GM12872 (cell line): ENCODE results near the gene DUSP3.

Experiments
- TF ChIP-seq, protein P1 (sequence below): IDR thresholded peaks from 3 replicates; pipeline ENCODE4 v1.5.1; 2011; ENCODE audit warnings: low read depth, mild to moderate bottlenecking, low read length, moderate library complexity; ENCODE audit not compliant: insufficient read depth

Gene DUSP3

DNA sequence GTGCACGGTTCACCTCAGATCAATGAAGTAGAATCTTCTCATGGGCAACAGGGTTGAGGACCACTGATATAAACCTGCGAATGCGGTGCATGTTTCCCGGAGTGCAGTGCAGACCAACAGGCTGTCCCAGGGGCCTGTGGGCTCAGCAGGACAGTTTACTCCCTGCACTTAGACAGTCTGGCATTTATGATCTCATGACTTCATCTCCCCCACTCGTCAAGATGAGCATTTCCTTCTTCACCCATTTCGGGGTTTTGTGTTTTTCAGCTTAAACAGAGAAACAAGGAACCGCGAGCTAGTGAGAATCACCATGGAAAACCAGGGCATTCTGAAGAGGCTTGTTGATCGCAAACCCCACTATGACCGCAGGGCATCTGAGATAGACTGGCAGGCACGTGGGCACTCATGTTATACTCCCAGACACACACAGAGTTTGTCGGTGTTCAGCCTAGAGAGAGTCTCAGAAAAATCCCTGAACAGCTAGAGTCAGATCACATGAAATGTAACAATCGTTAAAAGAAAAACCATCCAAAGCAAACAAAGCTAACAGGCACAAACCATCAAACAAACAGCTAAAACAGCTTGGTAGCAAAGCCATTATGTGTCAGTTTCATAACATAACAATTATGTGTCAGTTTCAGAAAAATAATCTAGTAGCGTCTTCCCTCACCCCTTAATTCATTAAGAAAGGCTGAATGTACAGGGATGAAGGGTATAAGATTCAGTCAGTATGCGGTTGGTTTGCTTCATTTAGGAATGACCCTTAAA, 4.3 kb upstream of the DUSP3 start:
- TF ChIP-seq, protein P1, sequence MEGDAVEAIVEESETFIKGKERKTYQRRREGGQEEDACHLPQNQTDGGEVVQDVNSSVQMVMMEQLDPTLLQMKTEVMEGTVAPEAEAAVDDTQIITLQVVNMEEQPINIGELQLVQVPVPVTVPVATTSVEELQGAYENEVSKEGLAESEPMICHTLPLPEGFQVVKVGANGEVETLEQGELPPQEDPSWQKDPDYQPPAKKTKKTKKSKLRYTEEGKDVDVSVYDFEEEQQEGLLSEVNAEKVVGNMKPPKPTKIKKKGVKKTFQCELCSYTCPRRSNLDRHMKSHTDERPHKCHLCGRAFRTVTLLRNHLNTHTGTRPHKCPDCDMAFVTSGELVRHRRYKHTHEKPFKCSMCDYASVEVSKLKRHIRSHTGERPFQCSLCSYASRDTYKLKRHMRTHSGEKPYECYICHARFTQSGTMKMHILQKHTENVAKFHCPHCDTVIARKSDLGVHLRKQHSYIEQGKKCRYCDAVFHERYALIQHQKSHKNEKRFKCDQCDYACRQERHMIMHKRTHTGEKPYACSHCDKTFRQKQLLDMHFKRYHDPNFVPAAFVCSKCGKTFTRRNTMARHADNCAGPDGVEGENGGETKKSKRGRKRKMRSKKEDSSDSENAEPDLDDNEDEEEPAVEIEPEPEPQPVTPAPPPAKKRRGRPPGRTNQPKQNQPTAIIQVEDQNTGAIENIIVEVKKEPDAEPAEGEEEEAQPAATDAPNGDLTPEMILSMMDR = no peak

DNA sequence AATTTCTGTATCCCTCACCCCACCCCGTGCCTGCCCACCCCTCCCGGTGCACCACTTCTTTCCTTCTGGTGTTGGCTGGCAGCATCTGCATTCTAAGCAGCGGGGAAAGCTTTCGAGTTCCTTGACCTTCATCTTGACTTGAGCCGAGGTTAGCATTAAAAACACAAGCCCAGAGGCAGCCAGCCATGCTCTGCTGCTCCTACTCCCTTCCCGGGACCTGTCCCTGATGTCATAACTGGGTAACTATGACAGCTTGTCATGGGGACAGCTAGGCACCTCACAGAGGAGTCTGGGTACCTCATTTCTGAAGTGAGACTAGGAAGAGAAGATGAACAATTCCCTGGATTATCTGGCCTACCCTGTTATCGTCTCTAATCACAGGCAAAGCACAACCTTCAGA, 1.4 kb upstream of the DUSP3 start, which contains the start of gene CFAP97D1:
Gene CFAP97D1 (plus strand): TSS at position 301 of the 400 bp plus-strand sequence. CDS start 28 bp downstream, at position 329.
- TF ChIP-seq, protein P1 = no peak

DNA sequence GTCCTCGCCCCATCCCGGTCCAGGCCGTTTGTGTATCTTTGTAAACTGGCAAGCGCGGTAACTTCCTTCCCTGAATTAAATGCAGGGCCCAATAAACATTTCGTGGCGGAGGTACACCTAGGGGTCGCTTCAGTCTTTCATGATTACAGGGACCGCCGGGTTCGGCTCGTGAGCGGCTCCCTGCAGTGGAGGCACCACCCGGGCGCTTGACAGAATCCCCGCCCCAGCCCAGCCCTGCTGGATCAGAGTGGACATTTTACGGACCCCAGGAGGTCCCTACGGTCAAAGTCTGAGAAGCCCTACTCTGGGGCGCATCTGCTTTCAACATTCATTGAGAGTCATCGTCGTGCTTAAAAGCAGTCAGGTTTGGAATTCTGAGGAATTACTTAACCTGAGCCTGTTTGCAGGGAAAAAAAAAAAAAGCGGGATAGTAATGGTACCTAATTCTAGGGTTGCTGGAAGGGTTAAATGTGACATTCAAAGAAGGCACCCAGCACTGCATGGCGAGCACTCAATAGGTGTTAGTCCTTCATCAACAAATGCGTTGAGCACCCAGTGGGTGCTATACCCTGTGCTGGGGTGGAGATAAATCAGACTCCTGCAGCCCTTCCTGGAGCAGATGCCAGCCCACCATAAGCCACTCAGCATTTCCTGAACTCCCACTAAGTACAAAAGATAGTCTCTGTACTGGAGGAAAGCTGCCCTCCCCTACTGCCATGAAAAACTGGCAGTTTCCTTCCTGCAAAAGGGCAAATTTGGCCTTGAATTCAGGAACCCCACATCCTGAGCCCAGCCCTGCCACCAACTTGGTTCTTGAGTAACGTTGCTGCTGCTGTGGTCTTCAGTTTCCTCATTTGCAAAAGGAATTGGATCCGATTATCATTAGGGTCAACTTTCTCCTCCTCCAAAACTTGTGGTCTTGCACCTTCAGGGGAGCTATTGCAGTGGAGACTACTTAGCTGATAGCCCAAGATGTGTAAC, 658 bp upstream of the DUSP3 start:
- TF ChIP-seq, protein P1 = no peak

DNA sequence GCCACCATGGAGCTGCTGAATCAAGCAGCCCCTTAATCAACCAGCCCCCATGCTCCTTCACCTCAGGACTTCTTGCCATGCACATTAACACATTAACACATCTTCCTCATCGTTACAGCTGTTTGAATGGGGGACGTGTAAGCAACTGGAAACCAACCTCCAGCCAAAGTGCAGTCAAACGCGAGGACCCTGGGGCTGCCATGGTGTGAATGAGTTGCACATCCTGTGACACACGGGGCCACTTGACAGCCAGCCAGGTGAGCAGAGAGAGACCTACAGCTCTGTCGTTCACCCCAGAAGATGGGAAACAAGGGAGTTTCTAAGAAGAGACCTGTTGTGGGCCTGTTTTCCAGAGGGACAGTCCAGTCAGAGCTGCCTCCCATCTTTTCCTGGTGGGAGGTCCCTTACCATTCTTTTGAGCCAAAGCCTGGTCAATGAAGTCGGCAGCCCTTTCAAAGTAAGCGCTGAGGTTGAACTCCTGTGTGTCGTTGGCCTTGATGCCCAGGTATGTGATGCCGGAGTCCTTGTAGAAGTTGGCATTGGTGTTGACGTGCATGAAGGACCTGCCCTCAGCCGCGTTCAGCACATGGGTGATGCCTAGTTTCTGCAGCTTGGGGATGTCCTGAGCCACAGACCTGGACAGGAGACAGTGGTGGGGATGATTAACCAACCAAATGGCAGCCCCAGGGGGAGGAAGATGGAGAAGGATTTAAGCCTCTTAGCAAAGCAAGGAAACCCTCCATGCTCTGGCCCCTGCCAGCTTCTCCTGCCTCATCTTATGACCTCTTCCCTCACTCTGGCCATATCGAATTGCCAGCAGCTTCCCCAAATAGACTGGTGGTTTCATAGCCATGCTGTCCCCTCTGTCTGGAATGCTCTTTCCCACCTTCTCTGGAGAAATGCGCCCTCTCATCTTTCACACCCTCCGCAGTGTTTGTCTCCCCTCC, 4.2 kb downstream of the DUSP3 start:
- TF ChIP-seq, protein P1 = no peak

DNA sequence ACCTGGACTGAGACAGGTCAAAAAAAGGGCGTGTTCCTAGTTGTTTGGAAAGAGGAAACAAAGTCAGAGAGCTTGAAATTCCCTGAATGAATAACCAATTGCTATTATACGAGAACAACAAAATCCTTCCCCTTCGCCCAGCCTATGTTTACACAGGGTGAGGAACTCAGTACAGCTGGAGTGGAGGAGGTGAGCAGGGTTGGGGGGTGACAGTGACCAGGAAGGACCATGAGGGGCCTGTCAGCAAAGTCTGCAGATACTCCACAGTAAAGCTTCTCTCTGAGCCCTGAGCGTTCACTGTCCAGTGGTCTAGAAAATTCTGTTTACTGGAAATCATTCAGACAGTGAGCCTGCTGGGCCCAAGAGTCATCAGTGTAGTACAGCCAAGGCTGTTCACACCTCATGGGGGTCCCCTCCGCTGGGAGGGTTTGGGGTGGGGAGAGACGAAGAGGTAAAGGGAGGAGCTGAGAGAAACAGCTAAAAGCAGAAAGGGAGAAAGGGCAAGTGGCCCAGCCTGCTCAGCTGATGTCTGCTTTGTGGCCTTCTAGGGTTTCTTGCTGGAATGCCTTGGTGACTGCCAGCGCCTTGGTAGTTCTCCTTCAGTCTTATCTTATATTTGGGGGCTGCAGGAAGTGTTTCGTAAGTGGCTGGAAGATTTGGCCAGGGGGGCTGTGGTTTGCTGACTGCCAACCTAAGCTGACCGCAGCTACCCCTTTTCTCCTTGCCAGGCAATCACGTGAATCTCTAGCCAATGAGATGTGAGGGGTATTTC, 5.7 kb downstream of the DUSP3 start:
- TF ChIP-seq, protein P1 = no peak

DNA sequence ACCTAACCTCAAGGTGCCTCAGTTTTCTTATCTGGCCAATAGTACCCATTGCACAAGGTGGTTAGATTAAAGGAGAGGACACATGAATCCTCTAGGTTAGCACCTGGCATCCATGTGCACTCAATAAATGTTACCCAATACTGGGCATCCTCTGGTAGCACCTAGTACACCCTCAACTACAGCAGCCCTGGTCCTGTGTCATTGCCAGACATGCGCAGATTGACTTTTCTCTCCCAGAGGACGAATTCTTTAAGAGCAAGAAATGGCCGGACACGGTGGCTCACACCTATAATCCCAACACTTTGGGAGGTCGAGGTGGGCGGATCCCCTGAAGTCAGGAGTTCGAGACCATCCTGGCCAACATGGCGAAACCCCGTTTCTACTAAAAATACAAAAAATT, 7.3 kb downstream of the DUSP3 start:
- TF ChIP-seq, protein P1 = no peak
